GM12872 (cell line): ENCODE results near the gene C10orf105.

Source experiments
- CTCF ChIP-seq: IDR thresholded peaks from 3 replicates; pipeline ENCODE4 v1.5.1; 2011; ENCODE audit warnings: low read depth, mild to moderate bottlenecking, low read length, moderate library complexity; ENCODE audit not compliant: insufficient read depth

Gene C10orf105

GRCh38 chr10:71692598-71693306, 26.8 kb downstream of the C10orf105 start:
- TF ChIP-seq CTCF = no peak

- no peak for TF ChIP-seq CTCF
Observed at GRCh38 chr10:71691405-71691804, 28.2 kb downstream of the C10orf105 start.

GRCh38 chr10:71690094-71690720, 29.4 kb downstream of the C10orf105 start:
- no peak for TF ChIP-seq CTCF

GRCh38 chr10:71688256-71688655, 31.3 kb downstream of the C10orf105 start:
- no peak for TF ChIP-seq CTCF

- no peak for TF ChIP-seq CTCF
Observed at GRCh38 chr10:71687480-71687879, 32.1 kb downstream of the C10orf105 start.

- TF ChIP-seq CTCF = no peak
Observed at GRCh38 chr10:71687077-71687476, 32.5 kb downstream of the C10orf105 start.

GRCh38 chr10:71685554-71686232, 33.9 kb downstream of the C10orf105 start:
- TF ChIP-seq CTCF = no peak
